ENCODE data around the gene NKD1. TPM values are rescaled to one million over a fixed set of nuclear protein-coding genes. Genes with fewer than 3 reads are reported as not detected.

Gene NKD1
- total and polyA plus RNA-seq, 2 of the 8 experiments (the other 6 are each of a cell fraction or from before 2014, with no cell fraction given) = 0.70 to 4.5 TPM

GRCh38 chr16:50559804-50560514 is 11.8 kb downstream of the NKD1 start (continued):
- TF ChIP-seq CHD7 (IDR thresholded peaks at IDR 0.05; ENCODE audit: insufficient replicate concordance, low read length) = no peak
- no peak for TF ChIP-seq GTF2F1 (IDR thresholded peaks at IDR 0.05; ENCODE audit: borderline replicate concordance, low read depth, low read length)
- no peak for TF ChIP-seq NRF1 (IDR thresholded peaks at IDR 0.05; ENCODE audit: low read depth, low read length)
- TF ChIP-seq RXRA (IDR thresholded peaks at IDR 0.05; ENCODE audit: insufficient read depth, low read depth, low read length) = no peak
- TF ChIP-seq SIN3A (conservative IDR thresholded peaks at IDR 0.05 in 1 of 2, IDR thresholded peaks at IDR 0.05 in 1 of 2; ENCODE audit: low read depth in 1 of 2, low read length in 2 of 2) = no peak
- TF ChIP-seq CEBPB (IDR thresholded peaks at IDR 0.05; ENCODE audit: low read depth, low read length) = no peak
- TF ChIP-seq SRF (IDR thresholded peaks at IDR 0.05; ENCODE audit: low read depth, low read length) = no peak
- no peak for TF ChIP-seq BACH1 (IDR thresholded peaks at IDR 0.05; ENCODE audit: low read length)
- TF ChIP-seq USF2 (IDR thresholded peaks at IDR 0.05; ENCODE audit: low read length) = no peak

Data from H1 (cell line).